ENCODE results near the gene SCAF4. TPM values are rescaled to one million over a fixed set of nuclear protein-coding genes. Genes with fewer than 3 reads are reported as not detected.

The SCAF4 gene
- total and polyA plus RNA-seq, 2 of the 8 experiments (the other 6 are each of a cell fraction or from before 2014, with no cell fraction given) = 28.9 to 55.1 TPM

GRCh38 chr21:31750843-31751242 lies 18.9 kb upstream of the SCAF4 start (continued):
- TF ChIP-seq CHD7 (IDR thresholded peaks at IDR 0.05; ENCODE audit: insufficient replicate concordance, low read length) (no peak), TEAD4 (IDR thresholded peaks at IDR 0.05; ENCODE audit: low read depth, low read length) (no peak), TBP (IDR thresholded peaks at IDR 0.05; ENCODE audit: low read depth, low read length) (no peak), ATF3 (IDR thresholded peaks at IDR 0.05; ENCODE audit: insufficient read depth, low read depth, low read length) (no peak), CTCF (IDR thresholded peaks at IDR 0.05; ENCODE audit: control extremely low read depth in 1 of 3, insufficient read depth in 1 of 3, low read depth in 1 of 3, low read length in 3 of 3) (no peak), GABPA (IDR thresholded peaks at IDR 0.05; ENCODE audit: borderline replicate concordance, insufficient read depth, low read length) (no peak), RFX5 (IDR thresholded peaks at IDR 0.05; ENCODE audit: borderline replicate concordance, low read depth, low read length) (no peak), CEBPB (IDR thresholded peaks at IDR 0.05; ENCODE audit: low read depth, low read length) (no peak), SP4 (IDR thresholded peaks at IDR 0.05; ENCODE audit: low read length) (no peak)
